ENCODE results near the gene UNC80. TPM values are rescaled to one million over a fixed set of nuclear protein-coding genes. Genes with fewer than 3 reads are reported as not detected.

UNC80 gene
- total and polyA plus RNA-seq, 2 of the 4 experiments (the other 2 are of a cell fraction) = not detected

DNA sequence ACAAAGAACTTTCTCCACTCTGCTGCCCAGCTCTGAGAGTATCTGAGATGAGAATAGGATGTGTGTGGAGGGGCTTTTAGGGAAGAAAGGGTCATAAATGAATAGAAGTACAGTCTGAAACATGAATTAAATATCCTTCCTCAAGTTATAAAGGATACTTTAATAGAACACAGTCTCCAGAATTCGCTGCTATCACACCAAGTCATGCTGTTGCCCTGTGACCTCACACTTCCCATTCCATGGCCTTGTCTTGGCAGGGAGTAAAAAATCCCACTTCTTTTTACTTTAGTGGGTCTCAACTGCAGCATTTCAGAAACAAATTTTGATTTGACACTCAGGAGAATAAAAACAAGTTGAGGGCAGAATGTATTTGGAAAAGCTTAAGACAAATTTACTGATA, 227.0 kb downstream of the UNC80 start:
- Histone ChIP-seq H2BK15ac (ENCODE audit: low read depth, low read length) (no peak overlapping the region), H2AFZ (replicated peaks; ENCODE audit: low read length, poor library complexity) (no peak overlapping the region), H3K36me3 (ENCODE audit: control insufficient read depth, insufficient read depth, low read length) (no peaks in the 10 kb centered on the region), H2BK120ac (ENCODE audit: low read depth, low read length) (no peak overlapping the region), H3K27ac (ENCODE audit: insufficient read depth, low read length) (no peak overlapping the region), H3K18ac (ENCODE audit: low read depth, low read length) (no peak overlapping the region), H4K91ac (ENCODE audit: insufficient read depth, low read depth, low read length) (no peak overlapping the region), H2AK9ac (replicated peaks; ENCODE audit: low read depth, low read length, poor library complexity) (no peak overlapping the region), H3K4me3 (ENCODE audit: insufficient read depth, low read depth, low read length) (no peak overlapping the region), H3K9me3 (ENCODE audit: control insufficient read depth, insufficient read depth, low read length) (no peaks in the 10 kb centered on the region), H3K79me1 (ENCODE audit: low read depth in 1 of 2, low read length in 2 of 2) (peaks cover 0 to 8% of the 10 kb centered on the region in 2 experiments; a peak in 1 of 4 replicates), H3K9ac (ENCODE audit: low read depth, low read length) (no peak overlapping the region), H4K5ac (ENCODE audit: low read depth, low read length) (no peak overlapping the region), H3K14ac (replicated peaks; ENCODE audit: low read depth, low read length) (no peak overlapping the region), H3K4me1 (ENCODE audit: control insufficient read depth, insufficient read depth, low read length) (peaks cover 1% of the 10 kb centered on the region; the same call in 1 of the 2 replicates), H3K4me2 (ENCODE audit: low read depth, low read length) (no peak overlapping the region), H2BK5ac (ENCODE audit: low read depth, low read length, poor library complexity, severe bottlenecking) (no peak overlapping the region), H3K9me1 (ENCODE audit: insufficient read depth, low read length) (no peaks in the 10 kb centered on the region), H3K4ac (ENCODE audit: low read depth, low read length) (no peak overlapping the region), H3K27me3 (ENCODE audit: control insufficient read depth, insufficient read depth, low read length) (no peaks in the 10 kb centered on the region; the same call in 1 of the 2 replicates), H3K56ac (ENCODE audit: extremely low read depth, insufficient read depth, low read length) (no peak overlapping the region), H4K20me1 (ENCODE audit: insufficient read depth, low read length) (no peaks in the 10 kb centered on the region), H4K8ac (ENCODE audit: low read depth in 2 of 2, low read length in 2 of 2) (no peak overlapping the region), H2AK5ac (ENCODE audit: low read depth, low read length) (no peak overlapping the region), H3K23ac (ENCODE audit: low read depth, low read length) (no peak overlapping the region), H2BK20ac (ENCODE audit: low read depth, low read length) (no peak overlapping the region)
- no CpG with 5 or more reads among the region's 1 CpG for WGBS, 2 experiments (ENCODE audit: extremely low coverage in 2 of 2, insufficient read length in 1 of 2)
- dilution Hi-C loops (cut with HindIII; ENCODE audit: low sequenced_read_pairs, unreplicated experiment) = no loop called here
- BruUV-seq (replicated peaks) = no TSS peak
- intact Hi-C loops (cut with micrococcal nuclease) = no loop called here
- in situ Hi-C loops (cut with MboI; ENCODE audit: low sequenced_read_pairs) = loop anchor here (10.0 kb wide), 1 partner anchor 176 kb away; the partner anchor contains the start of gene KANSL1L
- ChIA-PET CTCF (interaction anchor here (0.7 to 0.9 kb wide), 2 partner anchors 15 to 98 kb away, joined by 3 read pairs; no protein-coding TSS in a partner anchor), POLR2A (ENCODE audit: unreplicated experiment) (no interaction called here)
- DNase-seq (no peak), ATAC-seq (ENCODE audit: low read depth) (no peak)
- no peak for TF ChIP-seq MAZ (IDR thresholded peaks at IDR 0.05; ENCODE audit: borderline replicate concordance, low read depth, low read length)

Data from IMR-90 (cell line).